ENCODE results near the gene GSG1L.

Gene GSG1L

DNA sequence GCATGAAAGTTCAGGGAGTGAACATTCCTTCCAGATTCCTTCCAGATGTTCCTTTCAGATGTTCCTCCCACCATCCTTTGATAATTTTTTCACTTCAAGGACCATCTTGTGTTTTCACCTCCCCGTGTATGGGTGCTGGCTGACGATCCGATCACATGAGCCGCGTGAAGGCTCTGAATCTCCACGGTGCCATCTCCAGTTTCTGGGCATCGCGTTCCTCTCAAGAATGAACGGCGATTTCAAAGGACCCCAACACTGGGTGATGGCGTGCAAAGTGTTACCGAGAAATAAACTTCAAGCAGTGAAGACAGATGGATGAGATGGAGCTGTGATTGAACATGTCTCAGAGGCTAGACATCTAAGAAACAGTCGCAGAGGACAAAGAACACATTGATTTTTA is 245.3 kb downstream of the GSG1L start:
- DNase-seq (ENCODE audit: low read depth), result no peak

- no peak for DNase-seq (ENCODE audit: low read depth)
Observed at GRCh38 chr16:27817038-27817437, 246.5 kb downstream of the GSG1L start.

- no peak for DNase-seq (ENCODE audit: low read depth)
Observed at GRCh38 chr16:27816561-27816960, 247.0 kb downstream of the GSG1L start.

DNA sequence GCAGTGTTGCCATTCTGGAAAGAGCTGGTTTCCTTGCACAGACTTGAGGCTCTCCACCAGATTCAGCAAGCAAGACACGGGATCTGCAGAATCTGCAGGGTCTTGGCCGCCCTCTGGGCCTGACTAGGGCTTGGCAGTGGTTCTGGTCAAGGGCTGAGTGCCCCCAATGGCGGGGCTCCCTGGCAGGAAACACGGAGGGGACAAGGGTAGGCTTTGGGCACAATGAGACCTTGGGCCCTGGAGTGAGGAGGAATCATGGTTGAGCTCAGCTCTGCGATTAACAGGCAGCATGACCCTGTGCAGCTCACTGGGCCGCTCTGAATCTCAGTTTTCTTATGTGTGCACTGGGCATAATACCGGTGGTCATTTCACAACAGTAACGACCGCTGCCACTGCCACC is 249.9 kb downstream of the GSG1L start:
- no peak for DNase-seq (ENCODE audit: low read depth)

- DNase-seq (ENCODE audit: low read depth), result no peak
Observed at GRCh38 chr16:27811881-27812280, 251.6 kb downstream of the GSG1L start.

DNA sequence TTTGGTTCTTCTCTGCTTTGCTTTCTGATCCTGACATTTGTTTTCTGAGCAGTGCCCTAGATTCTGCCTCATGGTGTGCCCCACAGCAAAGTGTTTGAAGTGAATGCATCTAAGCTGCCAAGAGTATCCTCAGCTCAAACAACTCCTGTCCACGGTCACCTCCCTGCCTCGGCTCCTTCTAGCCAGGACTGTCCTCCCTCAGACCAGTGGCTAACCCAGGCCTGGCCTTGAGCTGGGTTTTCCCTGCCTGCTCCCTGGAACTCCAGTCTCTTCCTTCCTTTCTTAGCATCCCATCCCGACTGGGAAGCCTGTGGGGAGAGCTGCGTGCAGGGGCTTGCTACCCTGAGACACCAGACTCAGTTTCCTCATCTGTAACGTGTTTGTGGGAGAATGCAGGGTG is 256.5 kb downstream of the GSG1L start:
- no peak for DNase-seq (ENCODE audit: low read depth)

- no peak for DNase-seq (ENCODE audit: low read depth)
Observed at GRCh38 chr16:27806388-27806787, 257.1 kb downstream of the GSG1L start.

DNA sequence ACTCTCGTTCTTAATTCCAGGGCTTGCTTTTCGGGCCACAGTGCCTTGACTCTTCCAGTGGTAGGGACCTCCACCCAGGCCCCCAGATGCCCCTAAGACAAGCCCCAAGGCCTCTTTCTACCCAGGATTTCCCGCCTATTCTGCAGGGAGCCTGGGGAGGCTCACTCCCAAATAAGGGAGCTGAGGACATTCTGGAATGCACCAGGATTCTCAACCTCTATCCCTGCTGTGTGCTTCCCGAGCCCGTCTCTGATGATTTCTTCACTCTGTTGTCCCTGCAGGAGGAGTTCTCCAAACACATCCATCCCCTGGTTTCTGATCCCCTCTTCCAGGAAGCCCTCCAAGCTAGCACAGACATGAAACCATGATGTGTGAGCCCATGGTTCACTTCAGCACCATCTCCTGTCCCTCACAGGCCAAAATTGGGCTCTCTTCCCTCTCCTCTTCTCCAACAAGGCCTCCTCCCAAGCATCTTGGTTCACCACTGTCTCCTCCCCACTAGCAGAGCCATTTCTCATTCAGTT is 257.6 kb downstream of the GSG1L start:
- DNase-seq (ENCODE audit: low read depth), result no peak

- no peak for DNase-seq (ENCODE audit: low read depth)
Observed at GRCh38 chr16:27803775-27804549, 259.6 kb downstream of the GSG1L start.

DNA sequence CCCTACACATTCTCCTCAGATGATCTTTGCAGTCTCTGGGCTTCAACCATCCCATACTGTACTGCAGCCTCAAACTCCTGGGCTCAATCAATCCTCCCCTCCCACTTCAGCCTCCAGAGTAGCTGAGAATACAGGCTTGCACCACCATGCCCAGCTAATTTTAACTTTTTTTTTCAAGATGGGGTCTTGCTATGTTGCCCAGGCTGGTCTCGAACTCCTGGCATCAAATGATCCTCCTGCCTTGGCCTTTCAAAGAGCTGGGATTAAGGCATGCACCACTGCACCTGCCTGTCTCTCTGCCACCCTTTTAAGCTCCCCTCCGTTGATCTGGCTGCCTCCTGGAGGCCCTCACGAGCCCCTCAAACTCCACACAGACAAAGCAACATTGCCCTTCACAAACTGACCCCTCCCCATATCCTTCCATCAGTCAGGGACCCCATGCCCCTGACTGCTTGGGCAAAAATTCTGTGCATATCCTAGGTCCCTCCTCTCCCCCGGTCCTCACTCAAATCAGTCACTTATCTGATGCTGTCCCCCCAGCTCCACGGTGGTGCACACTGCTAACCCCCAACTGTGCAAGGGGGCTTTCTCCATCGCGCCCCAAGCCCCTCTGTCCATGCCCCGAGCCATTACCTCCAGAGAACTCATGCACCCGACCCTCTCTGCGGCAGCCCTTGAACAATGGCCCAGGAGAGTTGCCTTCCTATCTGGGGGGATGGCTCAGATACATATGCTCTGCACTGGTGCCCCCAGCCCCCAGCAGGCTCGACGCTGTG is 260.7 kb downstream of the GSG1L start:
- DNase-seq (ENCODE audit: low read depth), result no peak

GRCh38 chr16:27801289-27801945 is 262.1 kb downstream of the GSG1L start:
- DNase-seq (ENCODE audit: low read depth), result no peak

GRCh38 chr16:27800817-27801216 is 262.7 kb downstream of the GSG1L start:
- DNase-seq (ENCODE audit: low read depth), result no peak

GRCh38 chr16:27799896-27800295 is 263.6 kb downstream of the GSG1L start:
- no peak for DNase-seq (ENCODE audit: low read depth)

DNA sequence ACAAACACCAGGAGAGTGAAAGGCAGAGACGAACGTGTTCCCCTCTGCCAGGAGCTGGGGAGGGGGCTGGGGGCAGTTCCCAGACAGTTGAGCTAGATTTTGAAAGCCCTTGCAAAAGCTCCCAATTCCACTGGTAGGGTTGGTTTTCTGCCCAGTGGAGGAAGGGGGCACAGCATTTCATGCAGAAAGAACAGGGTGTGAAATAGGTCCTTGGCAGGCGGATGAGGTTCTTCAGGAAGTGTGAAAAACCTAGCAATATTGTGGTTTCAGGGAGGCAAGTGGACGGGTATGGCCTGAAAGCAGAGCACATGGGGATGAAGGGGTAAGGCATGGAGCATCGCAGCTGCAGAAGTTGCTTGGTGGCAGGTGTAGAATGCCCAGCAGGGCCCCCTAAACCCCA is 265.3 kb downstream of the GSG1L start:
- no peak for DNase-seq (ENCODE audit: low read depth)

- no peak for DNase-seq (ENCODE audit: low read depth)
Observed at GRCh38 chr16:27795992-27796614, 267.4 kb downstream of the GSG1L start.

- no peak for DNase-seq (ENCODE audit: low read depth)
Observed at GRCh38 chr16:27793249-27793622, 270.3 kb downstream of the GSG1L start.

- no peak for DNase-seq (ENCODE audit: low read depth)
Observed at GRCh38 chr16:27792486-27793248, 270.8 kb downstream of the GSG1L start.

DNA sequence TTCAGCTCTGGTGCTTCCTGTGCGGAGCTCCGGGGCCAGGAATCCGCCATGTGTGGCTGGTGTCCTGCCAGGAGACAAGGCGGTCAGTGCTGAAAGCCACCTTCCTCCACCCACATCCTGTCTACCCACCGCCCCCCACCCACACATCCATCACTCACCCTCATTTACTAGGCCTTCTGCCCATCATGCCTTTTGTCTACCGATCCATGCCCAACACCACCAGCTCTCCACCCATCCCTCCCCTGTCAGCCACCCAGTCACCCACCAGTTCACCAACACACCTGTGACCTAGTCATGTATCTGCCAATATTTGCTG is 272.2 kb downstream of the GSG1L start:
- DNase-seq (ENCODE audit: low read depth), result no peak

GRCh38 chr16:27790546-27791403 is 272.7 kb downstream of the GSG1L start:
- DNase-seq (ENCODE audit: low read depth), result no peak

- DNase-seq (ENCODE audit: low read depth), result no peak
Observed at GRCh38 chr16:27789595-27790241, 273.8 kb downstream of the GSG1L start.
